ENCODE results near the gene CRTAP.
"Not testable (repeated sequence)": the region's sequence is repeated elsewhere in the genome, so short reads cannot be mapped to it uniquely, and the experiment has no call there.

Gene CRTAP

DNA sequence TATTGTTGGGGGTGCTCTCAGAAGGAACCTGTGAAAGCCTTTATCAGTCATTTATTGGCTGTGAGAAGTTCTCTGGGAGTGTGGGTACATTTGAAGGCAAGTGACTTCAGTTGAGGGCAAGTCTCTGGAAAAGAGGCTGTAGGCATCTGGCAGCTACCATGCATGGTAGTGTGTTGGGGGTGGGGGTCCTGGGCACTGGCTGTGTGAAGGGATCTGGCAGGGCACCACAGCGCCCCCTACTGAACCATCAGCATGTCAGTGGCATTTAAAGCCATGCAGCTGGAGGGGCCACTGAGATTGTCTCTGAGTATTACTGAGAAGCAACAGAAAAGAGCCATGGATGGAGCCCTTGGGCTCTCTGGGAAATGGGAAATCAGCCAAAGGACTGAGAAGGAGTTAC lies 30.6 kb downstream of the CRTAP start:
- DNase-seq (ENCODE audit: low read depth) = no peak

DNA sequence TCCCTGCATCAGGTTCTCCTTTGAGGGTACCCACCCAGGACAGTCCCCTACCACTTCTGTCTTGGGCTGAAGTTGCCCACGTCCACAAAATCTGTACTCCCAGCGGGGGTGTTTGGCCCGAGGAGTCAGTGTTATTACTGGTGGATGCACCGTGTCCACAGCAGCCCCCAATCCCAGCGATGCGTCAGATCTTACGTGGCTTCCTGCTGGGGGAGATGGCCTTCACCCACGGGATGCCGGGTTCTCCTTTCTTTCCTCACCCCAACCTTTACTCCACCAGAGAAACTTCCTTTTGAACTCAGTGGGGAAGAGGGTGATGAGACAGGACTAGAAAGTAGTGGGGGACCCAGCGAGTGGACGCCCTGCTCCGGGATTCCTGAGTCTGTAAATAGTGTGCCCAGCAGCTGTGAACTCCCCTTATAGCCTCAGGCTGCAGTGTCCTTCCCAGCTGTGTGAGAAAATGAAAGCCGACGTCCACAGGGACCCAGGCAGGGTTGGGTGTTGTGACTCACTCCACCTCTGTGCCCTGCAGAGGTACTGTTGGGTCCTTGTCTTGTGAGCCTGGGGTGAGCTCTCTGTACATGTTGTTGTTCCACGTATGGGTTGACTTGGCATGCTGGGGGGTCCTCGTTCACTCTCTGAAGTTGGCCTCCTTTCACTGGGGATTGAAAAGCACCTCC lies 31.5 kb downstream of the CRTAP start:
- DNase-seq (ENCODE audit: low read depth) = no peak

DNA sequence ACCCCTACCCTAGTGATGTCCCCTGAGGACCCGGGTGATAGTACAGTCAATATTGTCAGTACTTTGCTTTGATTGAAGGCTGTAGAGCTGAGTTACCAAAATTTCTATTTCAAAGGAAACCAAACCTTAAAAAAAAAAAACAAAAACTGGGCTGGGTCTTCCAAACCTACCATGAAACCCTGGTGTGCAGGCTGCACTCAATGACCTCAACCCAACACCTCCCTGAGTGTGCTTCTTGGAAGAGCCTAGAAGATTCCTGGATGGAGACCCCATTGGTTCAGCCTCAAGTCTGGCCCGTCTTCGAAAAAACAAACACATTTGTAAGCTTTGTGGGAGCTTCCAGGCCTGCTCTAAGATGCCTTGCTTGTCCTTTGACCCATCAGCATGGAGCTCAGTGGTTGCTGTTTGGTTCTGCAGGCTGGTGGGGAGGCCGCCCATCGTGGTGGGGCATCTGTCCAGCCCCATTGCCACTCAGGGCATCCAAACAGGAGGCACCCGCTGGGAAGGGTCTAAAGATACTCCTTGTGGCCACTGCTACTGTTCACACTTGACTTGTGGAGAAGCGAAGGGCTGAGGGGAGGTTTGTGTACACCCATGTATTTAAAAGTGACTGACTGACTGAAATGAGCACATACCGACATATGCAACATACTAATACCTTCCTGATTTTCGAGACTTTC lies 32.2 kb downstream of the CRTAP start:
- DNase-seq (ENCODE audit: low read depth) = no peak

DNA sequence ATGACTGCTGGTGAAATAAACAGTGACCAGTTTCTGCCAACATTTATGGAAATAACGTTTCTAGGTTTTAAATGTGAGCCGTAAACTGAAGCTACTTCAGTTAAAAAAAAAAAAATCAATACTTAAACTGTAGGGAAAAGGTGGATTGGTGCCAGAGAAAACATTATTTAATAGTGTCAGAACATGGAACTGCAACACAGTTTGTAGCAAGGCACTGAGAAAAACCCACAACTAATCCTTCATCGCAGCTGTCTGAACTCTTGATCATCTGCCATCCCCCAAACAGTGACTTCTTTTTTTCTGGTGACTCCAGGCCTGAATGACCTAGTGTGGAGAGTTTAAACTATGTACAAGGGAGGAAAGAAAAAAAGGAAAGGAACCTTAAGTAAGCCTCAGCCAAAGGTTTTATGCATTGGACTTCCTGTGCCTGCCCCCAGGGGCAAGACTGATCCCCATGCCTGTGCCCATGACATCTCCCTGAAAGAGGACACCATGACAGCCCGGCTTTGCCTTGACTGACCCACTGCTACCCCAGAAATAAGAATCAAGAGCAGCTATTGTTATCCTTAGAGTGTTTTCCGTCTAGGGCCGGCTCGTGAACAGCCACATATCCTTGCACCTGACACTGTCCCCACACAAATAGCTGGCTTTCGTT lies 33.1 kb downstream of the CRTAP start:
- DNase-seq (ENCODE audit: low read depth) = no peak

DNA sequence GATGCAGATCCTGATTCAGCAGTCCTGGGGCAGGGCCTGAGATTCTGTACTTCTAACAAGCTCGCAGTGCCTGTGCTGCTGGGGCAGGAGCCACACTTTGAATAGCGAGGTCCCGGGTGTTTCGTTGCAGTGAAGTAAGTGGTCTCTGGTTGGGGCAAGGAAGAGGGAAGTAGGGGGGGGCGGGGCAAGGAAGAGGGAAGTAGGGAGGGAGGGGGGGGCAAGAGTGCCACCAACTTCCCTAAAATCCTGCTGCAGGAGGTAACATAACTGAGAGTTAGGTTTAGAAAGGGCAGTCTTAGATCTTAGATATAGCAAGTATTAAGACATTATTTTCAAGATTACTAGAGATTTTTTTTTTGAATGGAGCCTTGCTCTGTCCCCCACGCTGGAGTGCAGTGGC lies 35.5 kb downstream of the CRTAP start:
- DNase-seq (ENCODE audit: low read depth) = no peak

DNA sequence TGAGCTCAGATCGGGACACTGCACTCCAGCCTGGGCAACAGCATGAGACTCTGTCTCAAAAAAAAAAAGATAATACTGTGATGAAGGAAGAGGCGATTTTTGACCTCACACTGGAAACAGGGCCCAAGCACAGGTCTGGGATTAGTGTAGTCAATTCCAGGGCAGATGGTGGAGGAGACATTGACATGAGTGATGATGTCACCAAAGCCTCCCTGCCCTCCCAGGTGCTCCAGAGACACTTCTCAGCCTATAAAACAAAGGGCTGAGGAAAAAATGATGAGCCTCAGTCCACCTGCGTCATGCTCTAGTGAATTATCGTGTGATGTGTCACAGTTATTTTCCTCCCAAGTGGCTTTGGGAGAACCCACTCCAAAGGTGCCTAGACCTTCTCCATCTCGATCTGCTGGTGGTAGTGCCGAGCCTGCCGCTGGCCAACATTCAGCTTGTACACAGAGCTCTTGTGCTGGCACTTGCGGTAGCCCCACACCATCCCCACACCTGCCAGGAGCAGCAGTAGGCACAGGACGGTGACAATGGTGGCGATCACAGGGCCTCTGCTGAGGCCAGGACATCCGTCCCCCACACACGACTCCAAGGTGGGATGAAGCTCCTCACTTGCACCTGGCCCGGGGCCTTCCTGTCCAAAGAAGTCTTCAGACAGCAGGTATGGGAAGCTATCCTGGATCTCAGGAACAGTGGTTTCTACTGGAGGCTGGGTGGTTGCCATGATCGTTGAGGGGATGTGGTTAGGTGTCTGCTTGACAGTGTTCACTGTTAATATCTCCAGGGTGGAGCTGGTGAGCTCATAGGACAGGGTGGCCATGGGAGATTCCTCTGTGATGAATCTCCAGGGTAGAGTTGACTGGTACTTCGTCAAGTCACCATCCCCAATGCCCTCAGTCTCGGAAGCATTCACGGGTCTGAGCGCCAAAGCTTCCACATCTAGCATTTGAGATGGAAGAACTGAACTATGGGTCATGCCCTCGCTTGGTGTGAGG lies 38.8 kb downstream of the CRTAP start:
- no peak for DNase-seq (ENCODE audit: low read depth)

DNA sequence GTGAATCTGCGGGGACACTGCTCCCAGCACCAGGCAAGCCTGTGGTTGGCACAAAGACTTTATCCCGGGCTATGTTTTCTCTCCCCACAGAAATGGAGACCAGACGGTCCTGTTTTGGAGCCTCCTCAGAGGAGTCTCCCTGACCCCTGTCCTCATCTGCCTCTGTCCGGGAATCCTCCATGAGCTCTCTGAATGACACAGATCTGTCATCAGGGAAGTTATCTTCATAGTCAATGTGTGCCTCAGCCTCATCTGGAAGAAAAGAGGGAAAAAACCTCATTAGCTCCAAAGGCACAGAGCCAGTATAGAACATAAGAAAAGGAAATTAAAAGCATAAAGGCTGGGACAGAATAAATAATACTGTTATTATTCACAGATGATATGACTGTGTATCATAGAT lies 40.0 kb downstream of the CRTAP start:
- no peak for DNase-seq (ENCODE audit: low read depth)

DNA sequence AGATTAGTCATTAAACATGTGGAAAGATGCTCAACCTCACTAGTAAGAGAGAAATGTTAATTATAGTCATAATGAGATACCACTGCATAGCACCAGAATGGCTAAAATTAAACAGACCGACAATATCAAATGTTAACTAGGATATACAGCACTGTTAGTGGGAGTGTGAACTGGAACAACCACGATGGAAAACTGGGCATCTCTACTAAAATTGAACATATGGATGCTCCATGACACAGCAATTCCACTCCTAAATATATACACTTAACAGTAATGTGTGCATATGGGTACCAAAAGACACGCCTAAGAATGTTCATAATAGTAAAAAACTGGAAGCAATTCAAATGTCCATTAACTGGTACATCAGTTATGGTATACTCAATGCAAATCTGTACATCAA lies 41.5 kb downstream of the CRTAP start:
- DNase-seq (ENCODE audit: low read depth) = no peak

DNA sequence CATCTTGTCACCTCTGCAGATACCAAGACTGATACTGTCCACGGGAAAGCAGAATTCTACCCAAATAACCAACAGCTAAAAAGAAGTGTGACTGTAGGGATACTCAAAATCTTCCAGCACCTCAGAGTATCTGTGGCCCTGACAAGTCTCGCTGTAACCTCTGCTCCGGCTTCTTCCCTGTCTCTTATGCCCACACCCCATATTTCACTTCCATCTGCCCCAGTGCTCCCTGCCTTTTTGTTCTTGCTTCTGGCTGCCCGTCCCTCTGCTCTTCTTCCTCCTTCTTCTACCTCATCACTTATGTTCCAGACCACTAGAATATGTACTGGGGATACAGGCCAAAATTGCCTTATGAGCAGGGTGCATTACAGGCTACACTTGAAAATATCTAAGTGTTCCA lies 45.4 kb downstream of the CRTAP start:
- DNase-seq (ENCODE audit: low read depth) = no peak

DNA sequence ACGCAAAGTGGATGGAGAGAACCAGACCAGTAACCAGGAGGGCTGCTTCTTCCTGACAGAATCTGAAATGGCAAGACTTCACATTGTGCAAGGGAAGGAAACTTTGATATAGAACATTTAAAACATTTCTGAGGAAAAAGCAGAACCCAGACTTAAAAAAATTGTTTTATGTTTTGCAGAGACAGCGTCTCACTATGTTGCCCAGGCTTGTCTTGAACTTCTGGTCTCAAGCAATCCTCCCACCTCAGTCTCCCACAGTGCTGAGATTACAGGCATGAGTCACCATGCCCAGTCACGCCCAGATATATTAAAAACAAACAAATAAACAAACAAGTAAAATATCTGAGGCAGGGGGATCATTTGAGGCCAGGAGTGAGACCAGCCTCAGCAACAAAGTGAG lies 46.2 kb downstream of the CRTAP start:
- DNase-seq (ENCODE audit: low read depth) = no peak

DNA sequence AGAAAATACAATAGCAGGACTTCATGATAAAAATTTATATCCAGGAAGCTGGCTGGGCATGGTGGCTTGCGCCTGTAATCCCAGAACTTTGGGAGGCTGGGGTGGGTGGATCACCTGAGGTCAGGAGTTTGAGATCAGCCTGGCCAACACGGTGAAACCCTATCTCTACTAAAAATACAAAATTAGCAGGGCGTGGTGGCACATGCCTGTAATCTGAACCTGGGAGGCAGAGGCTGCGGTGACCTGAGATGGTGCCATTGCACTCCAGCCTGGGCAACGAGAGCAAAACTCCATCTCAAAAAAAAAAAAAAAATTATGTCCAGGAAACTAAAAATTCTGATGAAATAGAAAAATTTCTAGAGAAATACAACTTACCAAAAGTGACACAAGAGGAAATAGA lies 48.8 kb downstream of the CRTAP start:
- DNase-seq (ENCODE audit: low read depth) = not testable (repeated sequence)

DNA sequence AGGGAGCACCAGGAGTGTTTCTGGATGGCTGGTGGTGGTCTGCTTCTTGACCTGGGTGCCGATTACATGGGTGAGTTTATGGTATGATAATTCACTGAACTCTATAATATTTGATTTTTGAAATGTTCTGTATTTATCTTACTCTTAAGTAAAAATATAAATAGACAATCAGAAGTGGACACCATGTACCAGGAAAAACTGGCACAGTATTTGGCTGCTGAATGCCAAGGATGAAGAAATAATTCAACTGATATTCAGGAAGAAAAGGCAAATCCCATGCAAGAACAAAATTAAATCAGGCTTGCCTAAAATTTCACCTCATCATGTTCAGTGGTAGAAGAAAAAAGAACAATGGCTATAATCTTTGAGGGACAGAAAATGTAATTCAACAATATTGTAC lies 51.6 kb downstream of the CRTAP start:
- DNase-seq (ENCODE audit: low read depth) = no peak

DNA sequence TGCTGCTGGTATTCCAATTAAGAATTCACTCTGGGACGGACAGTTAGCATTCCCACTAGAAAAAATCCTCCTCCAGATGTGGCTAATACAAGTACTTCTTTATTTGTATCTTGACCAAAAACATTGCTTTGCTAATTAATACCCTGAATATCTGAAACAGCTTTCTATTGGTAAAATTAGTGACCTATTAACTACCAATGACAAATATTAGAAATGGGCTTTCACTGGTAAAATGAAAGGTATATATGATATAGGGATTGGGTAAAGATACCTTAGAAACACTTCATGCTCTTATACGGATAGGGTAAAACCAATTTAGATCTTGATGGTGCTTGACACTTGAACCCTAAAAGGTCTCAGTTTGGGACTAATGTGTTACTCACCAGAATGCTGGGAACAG lies 52.3 kb downstream of the CRTAP start:
- no peak for DNase-seq (ENCODE audit: low read depth)

DNA sequence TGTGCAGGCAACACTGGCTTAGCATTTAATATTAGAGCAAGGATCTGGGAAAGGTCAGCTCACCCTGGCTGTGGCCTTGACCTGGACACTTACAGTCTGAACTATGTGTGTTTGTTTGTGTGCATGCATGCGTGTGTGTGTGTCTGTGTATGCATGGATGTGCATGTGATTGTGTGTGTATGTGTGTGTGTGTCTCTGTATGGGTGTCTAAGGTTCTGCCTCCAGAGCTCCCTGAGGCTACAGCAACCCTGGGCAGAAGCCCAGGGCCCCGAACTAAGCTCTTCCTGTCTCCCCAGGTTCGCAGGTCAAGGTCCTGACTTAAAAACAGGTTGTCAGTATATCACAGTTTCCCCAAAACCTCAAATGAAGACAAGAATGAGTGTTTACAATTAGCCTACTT lies 53.5 kb downstream of the CRTAP start:
- DNase-seq (ENCODE audit: low read depth) = no peak

DNA sequence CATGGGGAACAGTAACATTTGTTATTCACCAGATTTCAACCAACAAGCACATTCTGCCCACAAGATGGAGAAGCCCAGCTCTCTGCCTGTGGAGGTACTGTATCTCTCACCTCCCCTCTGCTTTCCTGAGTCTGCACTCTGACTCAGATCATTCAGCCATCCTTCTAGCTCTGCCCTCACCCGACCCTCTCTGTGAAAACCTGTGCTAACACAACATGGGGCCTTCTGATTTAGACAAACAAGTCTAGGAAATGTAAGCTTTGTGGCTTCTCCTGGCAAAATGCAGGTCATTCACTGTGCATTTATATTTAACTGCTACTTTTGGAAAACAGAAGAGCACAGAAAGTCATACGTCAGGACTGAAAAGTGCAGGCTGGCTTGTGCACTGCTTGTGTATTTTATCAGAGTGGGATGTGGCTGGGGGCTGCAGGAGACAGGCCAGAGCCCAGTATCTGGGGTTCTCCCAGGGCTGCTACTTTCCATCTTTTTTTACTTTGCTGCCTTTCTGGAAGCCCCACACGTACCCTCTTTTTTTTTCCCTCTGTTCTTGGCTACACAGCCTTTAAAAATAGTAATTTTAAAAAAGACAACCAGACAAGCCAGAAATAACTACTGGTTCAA lies 54.0 kb downstream of the CRTAP start:
- no peak for DNase-seq (ENCODE audit: low read depth)

DNA sequence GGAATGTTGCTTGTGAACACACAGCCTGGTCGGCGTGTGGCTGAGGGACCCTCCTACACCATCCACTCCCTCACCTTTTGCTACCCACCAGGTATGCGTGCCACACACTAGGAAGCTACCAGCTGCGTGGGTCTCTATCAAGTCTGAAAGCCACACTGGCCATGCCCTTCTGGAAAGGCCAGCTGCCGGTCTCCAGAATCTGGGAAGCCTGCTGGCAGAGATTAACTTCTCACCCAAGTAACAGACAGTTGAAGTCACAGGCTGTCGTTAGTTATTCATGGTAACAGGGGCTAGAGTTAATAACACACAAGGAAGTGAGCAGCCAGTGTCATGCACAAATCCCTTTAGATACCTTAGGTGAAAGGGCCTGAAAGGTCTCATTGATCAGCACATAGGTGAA lies 56.7 kb downstream of the CRTAP start:
- DNase-seq (ENCODE audit: low read depth) = no peak

DNA sequence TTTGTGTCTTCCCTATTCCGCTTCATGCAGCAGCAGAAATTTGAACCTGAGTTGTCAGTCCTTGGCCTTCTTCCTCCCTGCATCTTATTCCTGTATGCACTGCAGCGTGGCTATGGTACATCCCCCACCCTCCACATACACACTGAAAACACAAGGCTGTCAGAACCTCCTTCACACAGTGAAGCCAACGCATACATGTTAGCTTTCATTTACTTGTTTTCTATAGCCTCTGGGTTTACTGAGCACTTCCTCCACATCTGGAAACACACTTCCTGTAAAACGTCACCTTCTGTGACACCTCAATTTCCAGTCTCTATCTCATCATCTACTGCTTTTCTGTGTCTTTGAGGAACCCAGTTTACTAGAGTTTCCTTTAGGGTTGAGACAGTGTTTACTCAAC lies 57.8 kb downstream of the CRTAP start:
- no peak for DNase-seq (ENCODE audit: low read depth)

DNA sequence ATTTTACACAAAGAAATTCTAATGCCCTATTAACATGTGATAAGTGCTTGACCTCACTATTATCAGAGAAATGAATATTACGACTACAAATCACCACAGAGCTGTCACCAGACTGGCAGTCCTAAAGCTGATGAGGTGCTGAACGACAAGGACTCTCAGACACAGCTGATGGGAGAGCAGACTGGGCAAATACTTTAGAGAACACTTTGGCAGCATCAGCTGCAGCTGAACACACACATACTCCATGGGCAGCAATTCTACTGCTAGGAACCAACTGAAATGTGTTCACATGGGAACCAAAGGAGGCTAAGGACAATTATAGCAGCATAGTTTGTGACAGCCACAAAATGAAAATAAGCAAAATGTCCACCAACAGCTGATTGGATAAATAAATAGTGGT lies 59.3 kb downstream of the CRTAP start:
- DNase-seq (ENCODE audit: low read depth) = no peak

DNA sequence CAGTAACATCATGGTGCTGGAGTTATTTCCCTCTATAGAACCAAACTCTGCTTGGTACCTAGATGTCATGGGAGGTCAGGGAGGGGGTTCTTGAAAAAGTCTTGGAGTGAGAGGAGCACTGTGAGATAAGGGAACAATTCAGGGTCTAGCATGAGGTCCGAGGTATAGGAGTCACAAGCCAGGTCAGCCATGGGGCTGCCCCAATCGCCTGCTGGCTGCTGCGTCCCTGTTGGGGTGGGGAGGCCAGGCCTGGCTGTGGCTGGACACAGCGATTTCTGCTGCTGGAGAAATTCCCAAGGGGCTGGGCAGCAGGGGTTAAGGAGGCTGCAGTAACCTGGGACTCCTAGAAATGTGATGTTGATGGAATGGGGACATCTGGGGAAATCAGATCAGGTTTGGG lies 59.9 kb downstream of the CRTAP start:
- no peak for DNase-seq (ENCODE audit: low read depth)

DNA sequence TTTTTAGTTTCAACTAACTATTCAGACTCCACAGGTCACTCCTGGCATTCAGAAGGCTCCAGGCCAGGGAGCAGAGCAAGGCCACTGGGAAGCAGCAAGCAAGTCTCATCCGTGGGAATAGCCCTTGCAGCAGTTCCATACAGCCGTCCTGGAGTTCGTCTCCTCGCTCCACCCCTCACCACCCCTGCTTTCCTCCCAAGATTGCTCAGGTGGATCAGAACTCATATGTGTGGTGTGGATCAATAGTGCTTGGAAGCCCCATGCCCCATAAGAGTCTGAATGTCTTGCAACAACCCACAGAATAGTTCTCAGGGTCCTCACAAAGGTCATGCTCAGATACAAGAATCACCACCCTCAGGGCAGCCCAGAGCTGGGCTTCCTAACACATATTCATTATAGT lies 60.3 kb downstream of the CRTAP start:
- no peak for DNase-seq (ENCODE audit: low read depth)

DNA sequence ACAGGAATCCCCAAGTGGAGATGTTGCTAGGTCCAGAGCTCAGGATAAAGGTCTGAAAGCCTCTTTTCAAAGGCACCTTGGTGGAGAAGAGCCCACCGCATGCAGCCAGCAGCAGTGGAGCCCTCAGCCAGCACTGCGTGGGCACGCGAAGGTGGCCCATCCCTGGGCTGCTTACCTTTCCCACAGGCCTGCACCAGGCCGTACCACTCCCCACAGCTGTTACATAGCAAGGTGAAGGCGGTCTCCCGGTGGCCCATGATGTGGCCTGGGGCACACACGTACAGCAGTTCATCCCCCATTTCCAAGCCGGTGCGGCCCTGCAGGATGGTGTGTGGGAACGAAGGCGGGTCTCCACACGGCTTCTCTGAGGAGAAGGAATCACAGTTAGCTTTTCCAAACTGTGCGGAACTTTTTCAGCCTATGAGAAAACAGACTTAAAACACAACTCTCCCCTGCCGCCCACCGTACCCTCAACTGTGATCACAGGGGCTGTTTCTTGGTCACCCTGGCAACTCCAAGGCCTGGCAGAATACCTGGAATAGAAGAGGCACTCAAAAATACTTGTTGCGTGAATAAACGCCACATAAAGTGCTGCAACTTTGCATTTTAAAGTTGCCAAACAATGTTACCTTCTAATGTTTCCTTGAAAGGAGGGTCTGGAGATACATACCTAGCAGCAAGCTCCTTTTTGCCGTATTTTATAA lies 61.0 kb downstream of the CRTAP start:
- DNase-seq (ENCODE audit: low read depth) = no peak

Measured in stimulated activated CD8-positive, alpha-beta memory T cell treated with anti-CD3 and anti-CD28 coated beads, Interleukin-12 subunit alpha, Interleukin-12 subunit beta, amount 100 ng/mL, for 4 hours (primary cell).